AG04449 (cell line): ENCODE data around the gene LRG1.

Experiments
- CTCF ChIA-PET: fragments of 350-600 bp; formaldehyde crosslinking; extraction: SDS; loops from one replicate; lab custom pipeline; 2021; ENCODE audit warnings: antibody characterized with exemption; lab: Yijun Ruan, JAX
- POLR2A ChIA-PET: fragments of 400-600, 350-600 bp; formaldehyde crosslinking; extraction: SDS; loops from one replicate; lab custom pipeline; 2020; ENCODE audit warnings: antibody characterized with exemption, inconsistent platforms; lab: Yijun Ruan, JAX
- DNase-seq: peaks from one replicate; pipeline ENCODE4 v3.0.0-alpha.2; 2010; ENCODE audit warnings: low read depth, low spot score
- H3K4me3 ChIP-seq: 2 replicates; pipeline ENCODE4 v1.5.1; 2011; ENCODE audit warnings: low read depth, mild to moderate bottlenecking, control low read depth, low read length
- CTCF ChIP-seq: IDR thresholded peaks from one replicate; pipeline ENCODE4 v1.5.1; 2011; ENCODE audit warnings: mild to moderate bottlenecking, moderate library complexity, low read length, control low read depth, inconsistent platforms; ENCODE audit not compliant: insufficient read depth; ENCODE audit errors: missing control alignments

The LRG1 gene

GRCh38 chr19:4576016-4576933 lies 36.4 kb upstream of the LRG1 start:
- CTCF ChIA-PET: interaction anchor here (0.7 to 6.1 kb wide), 21 partner anchors 9 to 215 kb away, joined by 3 to 60 read pairs (median 6); partner anchors contain the start of genes FEM1A and SEMA6B
- POLR2A ChIA-PET: no interaction called here
- no peak for DNase-seq
- H3K4me3 ChIP-seq: no peak overlapping the region
- peak; percentile 79 for TF ChIP-seq CTCF

- H3K4me3 ChIP-seq: no peak overlapping the region
- ChIA-PET CTCF (interaction anchor here (0.7 to 6.1 kb wide), 18 partner anchors 8 to 101 kb away, joined by 3 to 60 read pairs (median 6); partner anchors contain the start of gene SEMA6B), POLR2A (no interaction called here)
- no peak for TF ChIP-seq CTCF
- peak; percentile 88 for DNase-seq
Measured at GRCh38 chr19:4575267-4576015, 35.6 kb upstream of the LRG1 start.

- no peak overlapping the region for H3K4me3 ChIP-seq
- CTCF ChIA-PET: interaction anchor here (0.7 to 4.4 kb wide), 5 partner anchors 12 to 63 kb away, joined by 3 to 35 read pairs (median 11); partner anchors contain the start of gene SEMA6B
- no peak for DNase-seq
- TF ChIP-seq CTCF: no peak
- POLR2A ChIA-PET: no interaction called here
Measured at GRCh38 chr19:4573682-4574081, 33.8 kb upstream of the LRG1 start.

- CTCF ChIA-PET: interaction anchor here (1.1 to 8.7 kb wide), 6 partner anchors 12 to 233 kb away, joined by 3 to 143 read pairs (median 15); partner anchors contain the start of gene SEMA6B
Measured at GRCh38 chr19:4571305-4571917, 31.6 kb upstream of the LRG1 start.

GRCh38 chr19:4570916-4571304 lies 31.1 kb upstream of the LRG1 start:
- POLR2A ChIA-PET: no interaction called here
- no peak for DNase-seq
- H3K4me3 ChIP-seq: no peak overlapping the region
- TF ChIP-seq CTCF: no peak
- CTCF ChIA-PET: interaction anchor here (1.1 to 8.7 kb wide), 6 partner anchors 11 to 233 kb away, joined by 3 to 143 read pairs (median 15); partner anchors contain the start of gene SEMA6B

More at GRCh38 chr19:4571305-4571917, 31.6 kb upstream of the LRG1 start:
- TF ChIP-seq CTCF: no peak
- POLR2A ChIA-PET: no interaction called here
- H3K4me3 ChIP-seq: no peak overlapping the region
- DNase-seq: no peak
